SW 1271 (cell line): ENCODE data around the gene SLC35B2.

Experiments
- DNase-seq, 2 experiments: peaks; one replicate each; lab custom pipeline; 2025; lab: John Stamatoyannopoulos, UW

Gene SLC35B2

GRCh38 chr6:44268095-44268628 is 10.8 kb upstream of the SLC35B2 start:
- DNase-seq: peak in 1 of 2 experiments; percentile 42

- DNase-seq: no peak
Measured at GRCh38 chr6:44267252-44267651, 9.9 kb upstream of the SLC35B2 start.

GRCh38 chr6:44266347-44266746 is 9.0 kb upstream of the SLC35B2 start:
- no peak for DNase-seq

GRCh38 chr6:44265722-44266233 is 8.4 kb upstream of the SLC35B2 start:
- DNase-seq: no peak

- DNase-seq: peak; percentile 83 to 84
Measured at GRCh38 chr6:44265007-44265721, 7.8 kb upstream of the SLC35B2 start, which contains the start of gene NFKBIE. TSS of gene NFKBIE (minus strand) at chr6:44265551. CDS start at chr6:44265346, 205 bp downstream.

GRCh38 chr6:44264154-44265006 is 7.1 kb upstream of the SLC35B2 start:
- no peak for DNase-seq

GRCh38 chr6:44263354-44264100 is 6.2 kb upstream of the SLC35B2 start:
- DNase-seq: peak in 1 of 2 experiments; percentile 35

- DNase-seq: no peak
Measured at GRCh38 chr6:44262467-44263353, 5.4 kb upstream of the SLC35B2 start.

GRCh38 chr6:44261581-44261980 is 4.3 kb upstream of the SLC35B2 start:
- DNase-seq: no peak

GRCh38 chr6:44260451-44261297 is 3.3 kb upstream of the SLC35B2 start:
- no peak for DNase-seq

GRCh38 chr6:44260011-44260410 is 2.7 kb upstream of the SLC35B2 start:
- DNase-seq: no peak

- DNase-seq: no peak
Measured at GRCh38 chr6:44258921-44259320, 1.6 kb upstream of the SLC35B2 start.

- no peak for DNase-seq
Measured at GRCh38 chr6:44258325-44258863, 1.1 kb upstream of the SLC35B2 start.

GRCh38 chr6:44257753-44258324 is 511 bp upstream of the SLC35B2 start:
- DNase-seq: no peak

GRCh38 chr6:44256775-44257024 is 628 bp downstream of the SLC35B2 start:
- DNase-seq: no peak

- no peak for DNase-seq
Measured at GRCh38 chr6:44255871-44256774, 1.2 kb downstream of the SLC35B2 start.

GRCh38 chr6:44255105-44255808 is 2.1 kb downstream of the SLC35B2 start:
- DNase-seq: no peak
